GM21381 (cell line): Measurements from ENCODE around the gene RSPRY1.

Experiments
- ATAC-seq: cut with Tn5 transposase; IDR thresholded peaks from one replicate; pipeline ENCODE4 v1.9.1; 2021; ENCODE audit warnings: mild to moderate bottlenecking, moderate library complexity; ENCODE audit not compliant: unreplicated experiment

The RSPRY1 gene

GRCh38 chr16:57185945-57186871 lies at the start of gene RSPRY1, which contains the start of gene PSME3IP1:
RSPRY1 (plus strand) TSS chr16:57186329; CDS start chr16:57204659, 18,330 bp downstream.
PSME3IP1 (minus strand) TSS chr16:57186039; CDS start chr16:57173854, 12,185 bp downstream.
- ATAC-seq: peak; percentile 84

DNA sequence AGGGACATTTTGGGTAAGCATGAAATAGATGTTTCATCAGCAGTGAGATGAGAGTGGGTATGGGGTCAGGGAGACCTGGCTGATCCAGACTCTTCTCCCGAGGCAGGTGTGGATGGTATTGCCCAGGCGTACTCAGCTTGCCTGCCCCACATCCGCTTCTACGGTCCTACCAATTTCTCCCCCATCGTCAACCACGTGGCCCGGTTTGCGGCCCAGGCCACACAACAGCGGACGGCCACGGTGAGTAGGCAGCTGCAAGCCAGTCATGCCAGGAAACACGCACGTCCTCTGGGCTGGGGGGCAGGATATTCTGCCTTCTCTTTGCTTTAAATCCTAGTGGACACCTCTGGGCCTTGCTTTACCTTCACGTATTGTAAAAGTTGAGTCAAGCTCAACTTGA lies 49.1 kb upstream of the RSPRY1 start:
- ATAC-seq: no peak

DNA sequence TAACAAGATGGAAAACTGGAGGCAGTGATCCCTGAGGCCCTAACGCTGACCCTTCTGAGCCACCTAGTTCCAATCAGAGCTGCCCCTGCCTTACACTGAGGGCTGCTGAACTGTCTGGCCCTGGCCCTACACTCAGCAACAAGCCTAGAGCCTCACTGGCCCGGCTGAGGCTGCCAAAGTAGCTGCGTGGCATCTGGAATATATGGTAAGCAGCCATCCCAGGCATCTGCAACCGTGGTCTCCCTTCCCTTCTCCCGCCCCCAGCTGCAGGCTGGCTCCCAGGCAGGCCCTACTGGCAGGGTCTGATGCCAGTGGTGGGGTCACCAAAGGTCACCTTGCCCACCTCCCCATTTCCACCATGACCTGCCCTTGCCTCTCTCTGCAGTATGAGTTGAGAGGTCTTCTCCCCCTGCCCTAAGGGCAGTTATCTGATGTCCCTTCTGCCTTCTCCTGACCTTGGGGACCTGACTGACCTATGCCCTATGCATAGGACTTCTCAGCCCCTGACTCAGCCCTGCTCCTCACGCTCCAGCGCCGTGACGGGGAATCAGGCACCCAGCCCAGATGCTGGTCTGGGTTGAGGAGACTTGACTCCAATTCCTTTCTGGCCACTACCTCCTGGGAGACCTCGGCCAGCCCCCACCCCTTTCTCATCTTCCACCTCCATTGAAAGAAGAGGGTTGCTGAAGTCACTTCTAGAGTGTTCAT lies 48.4 kb upstream of the RSPRY1 start:
- ATAC-seq: no peak

GRCh38 chr16:57138281-57138935 lies 47.7 kb upstream of the RSPRY1 start:
- no peak for ATAC-seq

GRCh38 chr16:57140931-57141668 lies 45.0 kb upstream of the RSPRY1 start:
- no peak for ATAC-seq

DNA sequence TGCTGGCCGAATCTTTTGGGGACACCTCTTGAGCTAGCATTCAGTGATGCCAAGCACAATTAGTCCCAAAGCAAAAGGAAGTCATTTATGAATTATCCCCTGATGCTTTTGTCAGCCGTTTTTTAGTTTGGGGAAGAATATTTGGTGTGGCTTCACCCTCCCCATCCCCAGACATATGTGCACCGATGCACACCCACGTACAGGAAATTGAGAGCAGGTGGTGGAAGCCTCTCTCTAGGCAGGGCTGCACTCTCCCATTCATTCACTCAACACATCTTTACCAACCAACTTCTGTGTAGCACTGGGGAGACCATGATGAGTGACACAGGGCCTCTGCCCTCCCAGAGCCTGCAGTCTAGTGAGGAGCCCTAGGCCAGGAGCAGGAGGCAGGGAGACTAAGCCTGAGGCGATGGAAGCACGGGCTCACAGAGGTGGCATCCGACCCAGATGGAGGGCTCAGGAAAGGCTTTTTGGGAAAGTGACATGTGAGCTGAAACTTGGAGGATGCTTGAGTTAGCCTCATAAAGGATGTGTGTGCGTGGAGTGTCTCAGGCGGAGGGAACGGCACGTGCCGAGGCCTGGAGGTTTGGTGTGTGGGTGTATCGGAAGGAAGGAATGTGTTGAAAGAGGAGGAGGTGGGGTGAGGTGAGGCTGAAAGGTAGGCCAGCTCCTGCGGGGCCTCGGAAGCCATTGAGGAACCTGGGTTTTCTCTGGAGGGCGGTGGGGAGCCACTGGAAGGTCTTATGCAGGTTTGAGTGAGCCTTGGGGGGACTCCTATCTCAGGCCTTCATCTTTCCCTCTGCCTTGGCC lies 44.1 kb upstream of the RSPRY1 start:
- ATAC-seq: no peak

GRCh38 chr16:57143149-57143921 lies 42.8 kb upstream of the RSPRY1 start:
- ATAC-seq: no peak

DNA sequence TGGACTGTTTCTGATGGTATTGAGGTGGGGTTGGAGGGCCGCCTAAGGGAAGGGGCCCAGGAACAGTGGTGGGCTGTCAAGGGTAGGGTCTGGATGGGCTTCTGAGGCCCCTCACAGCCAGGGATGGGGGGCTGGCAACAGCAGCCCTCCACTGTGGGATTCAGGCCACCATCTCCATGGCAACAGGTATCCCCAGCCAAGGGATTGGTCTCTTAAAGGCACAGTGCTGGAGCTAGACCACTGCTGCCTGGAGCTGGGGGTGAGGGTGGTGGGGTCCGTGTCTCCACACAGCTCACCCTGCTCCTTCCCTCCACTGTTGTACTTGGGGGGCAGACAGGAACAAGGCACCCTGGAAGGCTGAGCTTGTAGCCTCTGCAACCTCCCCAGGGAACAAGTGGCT lies 42.1 kb upstream of the RSPRY1 start:
- ATAC-seq: no peak

DNA sequence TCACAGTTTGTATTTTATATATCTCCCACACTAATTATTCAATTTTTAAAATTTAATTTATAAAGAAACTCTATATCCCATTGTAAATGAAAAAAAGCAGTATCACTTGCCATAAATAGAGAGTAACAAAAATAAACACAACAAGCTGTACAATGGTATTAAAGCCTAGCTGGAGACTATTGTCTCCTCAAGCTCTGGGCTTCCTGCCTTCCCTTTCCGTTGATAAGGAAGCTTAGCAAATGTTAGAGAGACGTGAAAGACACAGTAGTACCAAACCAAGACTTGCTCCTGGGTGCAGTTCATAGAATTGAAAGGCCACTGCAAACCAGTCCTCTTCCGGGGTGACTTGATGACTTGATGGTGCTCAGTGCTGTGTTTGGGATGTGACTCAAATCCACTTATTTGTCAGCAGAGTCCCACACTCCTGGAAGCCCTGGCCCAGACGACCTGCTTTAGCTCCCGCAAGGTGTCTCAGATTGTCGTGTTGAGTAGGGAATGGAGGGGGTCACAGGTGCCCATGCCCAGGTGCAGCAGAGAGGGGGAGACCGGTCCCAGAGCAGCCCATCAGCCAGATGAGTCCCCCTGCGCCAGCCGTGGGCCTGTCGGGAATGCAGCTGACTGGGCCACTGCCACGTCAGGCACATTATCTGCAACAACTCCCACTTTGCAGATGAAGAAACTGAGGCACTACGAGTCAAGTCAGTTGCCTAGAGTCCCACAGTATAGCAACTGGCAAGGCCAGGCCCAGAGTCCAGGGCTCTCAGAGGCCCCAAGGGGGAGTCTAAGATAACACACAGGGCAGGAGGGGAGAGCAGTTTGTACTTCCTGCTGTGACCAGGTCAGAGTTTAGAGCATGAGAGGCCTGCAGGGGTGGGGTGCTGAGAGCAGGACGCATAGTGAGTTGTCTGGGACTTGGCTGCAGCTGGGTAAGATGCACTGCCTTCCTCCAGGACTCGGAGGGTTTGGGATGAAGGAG lies 40.8 kb upstream of the RSPRY1 start:
- no peak for ATAC-seq

DNA sequence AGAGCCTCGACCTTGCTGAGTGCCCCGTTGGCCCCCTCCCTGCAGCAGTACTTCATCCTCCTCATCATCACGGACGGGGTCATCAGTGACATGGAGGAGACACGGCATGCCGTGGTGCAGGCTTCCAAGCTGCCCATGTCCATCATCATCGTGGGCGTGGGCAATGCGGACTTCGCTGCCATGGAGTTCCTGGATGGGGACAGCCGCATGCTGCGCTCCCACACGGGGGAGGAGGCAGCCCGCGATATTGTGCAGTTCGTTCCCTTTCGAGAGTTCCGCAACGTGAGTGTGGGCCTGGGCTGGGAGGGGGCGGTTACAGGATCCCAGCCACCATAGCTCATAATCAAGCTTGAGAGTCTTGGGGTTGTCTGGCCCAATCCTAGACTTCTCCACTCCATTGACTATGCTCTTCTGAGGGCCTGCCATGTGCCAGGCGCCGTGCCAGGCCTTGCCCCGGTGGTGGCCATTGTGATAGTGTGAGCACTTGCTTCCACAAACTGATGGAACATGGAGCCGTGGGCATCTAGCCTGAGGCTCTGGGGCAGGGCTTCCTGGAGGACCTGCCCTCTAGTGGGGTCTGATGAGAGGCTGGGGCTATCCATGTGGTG lies 40.0 kb upstream of the RSPRY1 start:
- ATAC-seq: no peak

GRCh38 chr16:57146735-57147134 lies 39.4 kb upstream of the RSPRY1 start:
- ATAC-seq: no peak

DNA sequence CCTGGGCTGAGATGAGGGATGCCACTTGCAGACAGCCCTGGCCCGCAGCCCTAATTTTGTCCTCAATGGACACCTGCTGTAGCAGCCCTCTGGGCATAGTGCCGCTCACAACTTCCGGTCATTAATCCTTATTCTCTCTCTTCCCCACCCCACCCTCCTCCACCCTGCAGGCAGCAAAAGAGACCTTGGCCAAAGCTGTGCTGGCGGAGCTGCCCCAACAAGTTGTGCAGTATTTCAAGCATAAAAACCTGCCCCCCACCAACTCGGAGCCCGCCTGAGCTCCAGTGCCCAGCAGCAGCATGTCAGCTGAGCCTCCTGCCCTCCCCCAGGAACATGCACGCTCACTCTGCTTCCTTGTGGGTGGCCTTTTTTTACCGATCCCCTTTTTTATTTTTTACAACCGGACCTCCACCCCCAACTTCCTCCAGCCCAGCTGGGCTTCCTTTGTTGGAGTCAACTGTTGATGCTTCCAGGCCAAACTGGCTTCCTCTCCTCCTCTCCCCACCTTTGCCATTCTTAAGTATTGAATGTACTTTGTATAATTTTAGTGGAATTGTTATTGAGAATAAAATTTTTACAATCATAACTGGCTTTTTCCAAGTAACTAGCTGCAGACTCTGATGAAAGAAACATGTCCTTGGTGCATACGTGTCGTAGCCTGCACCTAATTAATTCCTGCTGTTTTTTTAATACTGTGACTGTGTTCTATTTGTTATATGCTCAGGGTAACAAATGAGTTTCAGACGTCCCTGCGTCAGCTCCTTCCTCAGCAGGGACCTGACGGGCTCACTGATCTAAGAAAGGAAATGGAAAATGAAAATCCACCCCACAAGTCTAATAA lies 38.5 kb upstream of the RSPRY1 start:
- no peak for ATAC-seq

- no peak for ATAC-seq
These were observed 37.6 kb upstream of the RSPRY1 start for GRCh38 chr16:57148481-57148880.

GRCh38 chr16:57149391-57149790 lies 36.7 kb upstream of the RSPRY1 start:
- no peak for ATAC-seq

DNA sequence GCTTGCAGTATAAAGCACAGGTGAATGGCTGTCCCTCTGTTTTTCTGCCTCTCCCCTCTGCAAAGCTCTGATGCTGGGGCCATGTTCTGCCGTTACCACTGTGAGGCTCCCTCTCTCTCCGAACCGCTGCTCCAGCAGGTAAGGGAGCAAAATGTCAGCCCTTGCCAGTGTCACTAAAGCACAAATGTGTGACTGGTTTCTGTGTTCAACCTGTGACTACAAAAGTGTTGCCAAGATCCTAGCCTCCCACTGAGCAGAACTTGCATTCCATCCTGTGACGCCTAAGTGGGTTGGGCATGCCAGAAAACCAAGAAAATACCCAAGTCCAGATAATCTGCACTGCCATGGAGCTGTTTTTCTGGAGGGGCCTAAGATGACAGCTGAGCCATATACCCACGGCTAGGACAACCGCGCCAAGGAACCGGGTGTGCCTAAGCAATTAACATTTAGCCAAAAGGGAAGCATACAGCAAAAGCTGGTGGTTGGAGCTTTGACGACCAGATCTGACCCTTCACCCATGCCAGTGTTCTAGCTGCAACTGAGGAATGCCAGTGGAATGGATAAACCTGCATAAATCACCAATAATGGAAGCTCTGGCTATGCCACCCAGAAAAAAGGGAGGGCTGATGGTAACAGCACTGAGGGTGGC lies 35.3 kb upstream of the RSPRY1 start:
- ATAC-seq: no peak

DNA sequence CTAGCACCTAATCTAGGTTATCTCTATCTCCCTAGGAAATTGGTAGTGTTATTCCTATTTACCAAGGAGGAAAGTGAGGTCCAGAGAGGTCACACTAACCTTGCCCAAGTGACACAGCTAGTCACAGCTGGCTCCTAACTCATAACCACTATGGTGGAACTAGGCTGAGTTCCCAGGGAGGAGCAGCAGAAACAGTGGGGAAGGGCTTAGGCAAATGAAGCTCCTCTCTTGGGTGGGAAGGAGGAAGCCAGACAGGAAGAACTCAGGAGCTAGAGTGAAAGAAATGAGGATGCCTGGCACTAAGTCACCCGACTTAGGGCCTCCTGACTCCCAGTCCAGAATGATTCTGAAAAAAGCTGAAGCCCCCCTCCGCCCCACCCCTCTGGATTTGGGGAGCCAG lies 34.8 kb upstream of the RSPRY1 start:
- ATAC-seq: no peak
